Suppressor macrophage treated with lipopolysaccharide for 1 hour (primary cell): Measurements from ENCODE around the gene OR8A1.
A peak's percentile ranks its signal among the peaks of the same experiment; 100 is the strongest.

Experiments used
- DNase-seq, 3 donors: peaks; one replicate each; pipeline ENCODE4 v3.0.0-alpha.2; 2020 to 2022

The OR8A1 gene

DNA sequence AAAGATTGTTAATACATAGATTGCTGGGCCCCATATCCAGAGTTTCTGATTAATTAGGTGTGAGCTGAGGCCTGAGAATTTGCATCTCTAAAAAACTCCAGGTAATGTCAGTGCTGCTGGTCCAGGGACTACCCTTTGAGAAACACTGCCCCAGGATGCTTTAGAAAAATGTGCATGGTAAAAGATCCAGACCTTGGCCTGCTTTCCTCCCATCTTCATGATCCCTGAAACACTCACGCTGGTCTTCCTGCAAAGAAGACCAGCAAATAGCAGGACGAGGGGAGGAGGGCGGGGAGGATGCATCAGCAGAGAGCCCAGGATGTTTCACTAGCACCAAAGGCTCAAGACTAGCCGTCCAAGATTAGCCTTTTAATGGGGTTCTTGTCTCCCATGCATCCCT, at the start of gene OR8A1:
Gene OR8A1, plus strand, starts transcription at position 301 of the 400 bp plus-strand sequence. CDS start 123 bp downstream, outside the sequence.
- no peak for DNase-seq

DNA sequence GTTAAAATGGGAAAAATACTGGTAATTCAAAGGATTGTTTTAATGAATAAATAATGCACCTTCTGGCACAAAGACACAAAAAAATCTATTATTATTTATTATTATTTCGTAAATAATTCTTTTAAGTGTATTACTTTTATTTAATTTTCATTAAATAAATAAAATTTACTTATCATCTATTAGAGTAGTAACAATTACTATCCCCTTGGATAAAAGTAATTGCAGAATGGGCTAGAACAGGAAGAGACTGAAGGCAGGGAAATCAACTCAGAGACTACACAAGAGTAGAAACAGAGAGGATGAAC, 49.3 kb upstream of the OR8A1 start:
- DNase-seq, result no peak

DNA sequence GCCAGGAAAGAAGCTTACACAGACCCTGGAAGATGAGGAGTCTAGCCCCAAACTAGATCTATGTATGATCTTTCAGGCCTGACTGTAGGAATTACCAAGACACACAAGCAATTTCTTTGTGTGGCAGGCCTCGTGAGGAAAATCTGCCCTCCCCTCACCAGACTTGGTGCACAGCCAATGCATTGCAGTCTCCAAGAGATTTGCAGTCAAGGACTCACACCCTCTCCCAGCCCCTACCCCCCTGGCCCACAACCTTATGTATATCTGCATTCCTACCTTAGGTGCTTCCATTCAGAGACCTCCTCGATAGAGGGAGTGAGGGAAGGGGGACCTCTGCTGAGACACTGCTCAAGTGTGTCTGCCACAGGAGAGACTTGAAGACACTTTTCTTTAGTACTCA, 36.2 kb upstream of the OR8A1 start:
- DNase-seq, result no peak

DNA sequence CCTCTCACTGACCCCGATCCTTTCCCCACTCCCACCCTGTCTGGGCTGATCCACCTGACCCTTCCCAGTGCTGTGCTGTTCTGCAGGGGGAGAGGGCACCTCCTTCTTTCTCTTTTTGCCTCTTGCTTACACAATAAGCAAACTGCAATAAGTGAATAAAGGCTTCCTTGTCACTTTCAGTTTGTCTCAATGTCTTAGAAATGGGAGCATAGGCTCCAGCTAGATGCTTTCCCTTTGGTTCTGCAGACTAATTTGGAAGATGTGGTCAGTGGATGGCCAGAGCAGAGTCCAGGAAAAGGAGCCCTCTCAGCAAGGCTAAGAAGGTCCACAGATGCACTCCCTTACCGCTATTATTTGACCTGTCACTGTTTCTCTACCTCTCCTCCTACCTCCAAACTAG, 35.7 kb upstream of the OR8A1 start:
- DNase-seq, result no peak

DNA sequence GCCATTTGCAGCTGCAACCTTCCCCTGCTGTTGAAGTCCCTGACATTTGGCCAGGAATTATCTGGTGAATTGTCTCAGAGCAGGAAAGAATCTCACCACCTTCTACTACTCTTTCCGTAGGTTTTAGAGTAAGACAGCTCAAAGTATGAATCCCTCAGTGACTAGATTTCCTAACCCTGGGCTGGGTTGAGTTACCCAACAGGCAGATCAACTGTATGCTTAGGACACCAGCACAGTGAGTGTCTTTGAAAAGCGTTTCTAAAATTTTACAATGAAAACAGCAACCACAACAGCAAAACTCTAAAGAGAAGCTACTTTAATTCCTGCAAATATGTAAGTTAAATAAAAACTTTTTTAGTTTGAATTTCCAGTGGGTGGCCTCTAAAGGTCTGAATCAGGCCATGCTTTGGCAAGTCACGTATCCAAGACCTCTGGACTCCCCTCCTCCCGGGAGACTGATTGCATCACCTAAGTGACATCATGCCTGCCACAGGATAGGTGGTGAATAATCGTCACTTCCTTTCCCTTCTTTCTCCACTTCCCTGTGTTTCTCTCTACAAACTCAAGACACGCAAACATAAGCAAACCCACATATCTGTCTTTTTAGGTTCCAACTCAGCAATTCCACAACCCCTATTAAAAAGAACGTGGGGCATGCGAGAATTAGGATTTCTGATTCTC, 34.1 kb upstream of the OR8A1 start:
- DNase-seq, result peak; percentile 21 to 39 (median 37)

DNA sequence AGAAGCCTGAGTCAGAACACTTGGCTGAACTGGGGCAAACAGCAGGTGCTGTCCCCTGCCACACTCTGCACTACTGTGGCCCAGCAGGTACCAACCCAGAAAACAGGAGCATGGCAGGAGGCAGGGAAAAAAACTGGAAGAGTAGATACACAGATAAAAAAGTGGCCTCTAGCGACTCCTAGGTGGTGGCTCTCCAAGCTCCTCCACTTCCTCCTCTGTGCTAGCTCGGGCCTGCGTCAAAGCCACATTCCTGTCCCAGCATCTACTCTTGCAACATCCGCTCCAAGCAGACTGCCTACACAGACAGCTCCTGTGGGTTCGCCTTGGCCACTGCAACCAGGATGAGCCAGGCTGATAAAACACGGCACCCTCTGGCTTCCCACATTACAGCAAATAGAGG, 33.3 kb upstream of the OR8A1 start:
- DNase-seq, result peak; percentile 51 to 66 (median 53)

DNA sequence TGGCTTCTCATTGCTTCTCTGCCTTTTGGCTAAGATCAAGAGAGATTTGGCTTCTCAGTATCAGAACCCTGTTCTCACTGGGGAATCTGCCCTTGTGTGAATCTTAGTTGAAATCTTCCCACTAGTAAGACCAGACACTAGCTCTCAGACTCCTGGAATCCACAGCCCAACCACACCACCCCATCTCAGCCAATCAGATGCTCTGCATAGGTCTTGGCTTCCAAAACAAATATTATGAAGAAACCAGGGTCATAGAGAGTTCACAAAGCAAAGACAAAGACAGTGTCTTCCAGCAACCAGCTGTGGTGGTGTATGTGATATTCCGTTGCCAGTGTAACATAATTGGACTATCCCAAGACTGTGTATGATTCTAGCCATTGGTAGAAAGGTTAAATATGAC, 31.8 kb upstream of the OR8A1 start:
- DNase-seq, result no peak

DNA sequence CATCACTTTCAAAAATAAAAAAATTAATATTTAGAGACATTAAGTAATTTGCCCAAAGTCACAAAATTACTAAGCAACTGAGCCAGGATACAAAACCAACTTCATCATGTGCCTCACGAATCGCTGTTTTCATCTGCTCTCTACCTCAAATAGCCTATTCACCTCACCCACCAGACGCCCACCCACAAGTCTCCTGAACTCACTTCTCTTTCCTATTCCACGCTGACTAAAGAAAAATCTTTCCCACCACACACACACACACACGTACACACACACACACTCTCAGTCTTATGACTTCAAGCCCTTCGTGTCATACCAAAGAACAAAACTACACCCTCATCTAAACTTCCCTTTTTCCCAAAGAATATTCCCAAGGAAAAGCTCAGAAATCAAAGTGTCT, 28.6 kb upstream of the OR8A1 start:
- DNase-seq, result peak; percentile 29 to 40 (median 36)

DNA sequence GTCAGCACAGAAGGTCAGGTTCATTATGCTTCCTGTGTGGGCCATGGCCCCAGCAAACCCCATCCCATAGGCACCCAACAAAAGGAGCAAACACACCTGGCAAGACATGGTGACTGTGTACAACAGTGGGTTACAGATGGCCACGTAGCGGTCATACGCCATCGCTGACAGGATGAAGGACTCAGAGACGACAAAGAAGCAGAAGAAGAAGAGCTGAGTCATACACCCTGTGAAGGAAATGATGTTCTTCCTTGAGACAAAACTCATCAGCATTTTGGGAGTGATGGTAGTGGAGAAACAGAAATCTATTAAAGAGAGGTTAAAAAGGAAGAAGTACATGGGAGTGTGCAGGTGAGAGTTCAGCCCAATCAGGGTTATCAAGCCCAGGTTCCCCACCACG, 26.7 kb upstream of the OR8A1 start:
- peak; percentile 25 to 44 (median 41) for DNase-seq

GRCh38 chr11:124543554-124543953, 26.2 kb upstream of the OR8A1 start, which contains the start of gene OR8B12:
Gene OR8B12, minus strand, starts transcription at chr11:124543654. Its CDS starts 0 bp downstream, at chr11:124543654.
- no peak for DNase-seq

DNA sequence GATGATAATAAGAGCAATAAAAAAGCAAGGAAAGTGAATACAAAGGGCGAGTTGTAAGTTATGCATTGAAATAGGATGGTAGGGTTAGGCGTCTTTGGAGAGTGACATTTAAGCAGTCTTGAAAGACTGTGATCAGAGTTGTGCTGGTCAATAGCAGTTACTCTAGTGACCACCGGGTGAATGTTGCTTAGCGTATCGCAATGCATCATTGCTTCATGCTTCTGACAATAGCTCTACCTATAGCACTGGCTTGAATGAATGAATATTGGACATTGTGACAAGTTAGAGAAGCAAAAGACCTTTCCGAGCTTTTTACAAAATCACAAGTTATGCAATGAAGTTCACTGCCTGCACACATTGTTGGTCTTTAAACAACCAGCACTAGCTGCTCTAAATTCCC, 18.6 kb upstream of the OR8A1 start:
- no peak for DNase-seq

GRCh38 chr11:124551987-124552386, 17.8 kb upstream of the OR8A1 start:
- no peak for DNase-seq

DNA sequence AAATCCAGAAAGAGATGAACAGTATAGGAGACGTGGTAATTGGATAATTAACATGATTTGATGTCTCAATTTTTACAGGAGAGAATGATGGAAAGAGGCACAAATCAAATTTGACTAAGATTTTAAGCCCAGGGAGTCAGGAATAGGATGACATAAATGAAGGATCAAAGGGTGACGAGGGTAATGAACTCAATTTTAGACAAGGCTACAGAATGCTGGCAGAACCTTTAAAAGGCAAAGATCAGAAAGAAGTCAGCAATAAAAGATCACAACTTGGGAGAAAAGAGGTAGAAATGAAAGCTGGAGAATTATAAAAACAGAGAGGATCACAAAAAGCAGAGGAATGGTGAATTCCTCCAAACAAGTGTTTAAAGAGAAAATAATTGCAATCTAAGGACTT, 13.0 kb upstream of the OR8A1 start:
- DNase-seq, result no peak

GRCh38 chr11:124570160-124570559, 363 bp downstream of the OR8A1 start:
- DNase-seq, result no peak

DNA sequence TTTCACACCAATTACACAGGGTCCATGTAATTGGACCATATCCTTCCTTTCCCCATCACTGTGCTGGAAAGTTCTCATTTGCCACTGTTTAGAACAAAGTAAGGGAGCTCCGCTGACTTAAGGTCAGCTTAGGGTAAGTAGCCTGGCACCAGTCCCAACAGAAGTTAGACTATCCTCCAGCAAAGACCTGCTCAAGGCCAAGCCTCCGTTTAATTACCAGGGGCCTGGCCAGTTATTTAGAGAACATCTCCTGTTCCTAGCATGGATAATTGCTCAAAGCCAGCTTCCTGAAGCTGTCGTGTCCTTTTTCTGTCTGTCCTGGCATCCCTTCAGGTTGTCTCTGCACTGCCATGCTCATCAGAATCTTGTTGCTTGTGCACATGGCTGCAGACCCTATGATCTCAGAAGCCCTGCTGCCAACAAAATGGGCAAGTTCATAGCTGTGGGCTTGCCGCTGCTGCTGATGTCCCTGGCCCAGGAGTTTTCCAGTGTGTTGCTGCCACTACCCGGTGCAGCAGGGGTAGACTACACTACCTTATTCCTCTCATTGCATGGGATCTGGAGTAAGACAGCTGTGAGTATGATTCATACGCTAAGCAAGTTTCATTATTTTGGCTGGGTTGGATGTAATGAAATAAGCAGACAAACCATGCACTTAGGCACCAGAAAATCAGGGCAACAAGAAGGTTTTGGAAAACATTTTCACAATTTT, 8.1 kb downstream of the OR8A1 start:
- DNase-seq, result no peak

- no peak for DNase-seq
Measured at GRCh38 chr11:124578761-124579160, 9.0 kb downstream of the OR8A1 start.

GRCh38 chr11:124581817-124582216, 12.0 kb downstream of the OR8A1 start:
- no peak for DNase-seq

DNA sequence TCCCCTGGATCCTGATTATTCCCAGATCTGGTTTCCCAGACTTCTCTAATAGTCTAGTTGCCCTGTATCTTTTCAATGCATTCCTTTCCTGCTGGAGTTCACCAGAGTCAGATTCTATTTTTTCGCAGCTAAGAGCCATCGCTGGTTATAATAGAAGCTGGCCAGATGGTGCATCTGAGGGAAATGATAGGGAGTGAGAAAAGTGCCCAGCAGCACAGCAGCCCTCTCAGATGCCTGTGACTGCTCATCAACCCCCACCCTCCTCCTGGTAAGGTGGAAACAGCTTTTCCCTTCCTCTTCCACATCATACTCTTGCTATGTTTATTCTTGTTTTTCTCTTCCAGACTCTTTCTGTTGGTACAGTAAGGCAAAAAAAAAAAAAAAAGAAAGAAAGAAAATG, 12.8 kb downstream of the OR8A1 start:
- DNase-seq, result no peak

GRCh38 chr11:124583781-124584180, 14.0 kb downstream of the OR8A1 start:
- no peak for DNase-seq

DNA sequence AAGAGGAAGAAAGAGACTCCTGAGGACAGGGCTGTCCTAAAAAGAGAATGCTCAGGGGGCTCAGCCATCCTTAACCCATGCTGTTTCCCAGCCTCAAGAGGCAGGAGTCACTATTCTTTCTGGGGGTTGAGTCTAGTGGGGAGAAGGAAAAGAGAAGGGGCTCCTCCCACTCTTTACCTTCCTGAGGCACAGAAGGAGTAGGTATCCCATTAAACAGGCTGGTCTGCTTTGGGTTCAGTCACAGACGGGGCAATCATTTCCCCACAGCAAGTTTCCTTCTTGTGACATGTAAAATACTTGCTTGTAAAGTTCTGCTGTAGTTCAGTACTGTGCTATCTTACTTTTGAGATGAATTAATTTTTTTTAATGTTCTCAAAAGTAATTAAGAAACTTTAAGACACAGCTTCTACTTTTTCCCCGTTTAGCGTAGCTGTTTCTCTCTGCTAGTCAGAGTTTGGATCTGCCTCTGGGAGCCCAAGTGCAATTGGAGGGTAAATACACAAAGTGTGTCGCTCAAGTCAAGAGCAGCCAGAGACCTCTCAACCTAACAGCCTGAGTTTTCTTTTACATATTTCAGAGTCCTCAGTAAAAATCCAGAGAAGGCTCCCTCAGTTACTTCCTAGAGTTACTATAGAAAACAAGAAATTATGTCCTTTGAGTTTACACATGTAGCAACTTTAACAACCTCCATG, 15.0 kb downstream of the OR8A1 start:
- DNase-seq, result no peak

GRCh38 chr11:124586238-124586860, 16.6 kb downstream of the OR8A1 start:
- peak; percentile 70 to 79 (median 79) for DNase-seq

- DNase-seq, result no peak
Measured at GRCh38 chr11:124591430-124591829, 21.6 kb downstream of the OR8A1 start.

DNA sequence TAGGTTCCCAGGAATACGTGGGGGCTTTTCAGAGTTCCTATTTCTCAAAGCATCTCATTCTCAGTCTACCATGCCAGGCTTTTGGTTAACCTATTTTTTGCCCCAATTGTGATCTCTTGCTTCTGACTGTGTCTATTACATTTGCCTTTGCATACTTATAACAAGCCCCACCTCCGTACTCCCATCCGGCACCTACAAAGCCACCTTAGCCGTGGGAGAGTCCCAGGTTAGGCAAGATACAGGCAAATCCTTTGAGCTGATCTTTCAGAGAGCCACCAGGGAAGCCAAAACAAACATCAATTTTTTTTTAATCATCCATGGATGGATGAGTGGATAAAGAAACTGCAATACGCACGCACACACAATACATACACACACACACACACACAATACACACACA, 22.8 kb downstream of the OR8A1 start:
- DNase-seq, result no peak

- DNase-seq, result no peak
Measured at GRCh38 chr11:124595302-124595701, 25.5 kb downstream of the OR8A1 start.
